OCI-LY1 (cell line): ENCODE data around the gene SGCD.

Source experiments
- EZH2 ChIP-seq: fragments of 200-600 bp; sonication (generic), shearing (Covaris generic); IDR thresholded peaks from 2 replicates; pipeline ENCODE4 v1.8.0; 2017; ENCODE audit warnings: borderline replicate concordance, mixed run types, mild to moderate bottlenecking, antibody characterized with exemption, low read length, moderate library complexity, mixed read lengths
- TF ChIP-seq, protein P1 (sequence below): fragments of 200-600 bp; sonication (generic), shearing (Covaris generic); IDR thresholded peaks from 2 replicates; pipeline ENCODE4 v1.5.1; 2017; ENCODE audit warnings: mild to moderate bottlenecking, antibody characterized with exemption, low read length, moderate library complexity, mixed read lengths

GRCh38 chr5:156363861-156364260, 36.9 kb downstream of the SGCD start:
- TF ChIP-seq, protein P1, sequence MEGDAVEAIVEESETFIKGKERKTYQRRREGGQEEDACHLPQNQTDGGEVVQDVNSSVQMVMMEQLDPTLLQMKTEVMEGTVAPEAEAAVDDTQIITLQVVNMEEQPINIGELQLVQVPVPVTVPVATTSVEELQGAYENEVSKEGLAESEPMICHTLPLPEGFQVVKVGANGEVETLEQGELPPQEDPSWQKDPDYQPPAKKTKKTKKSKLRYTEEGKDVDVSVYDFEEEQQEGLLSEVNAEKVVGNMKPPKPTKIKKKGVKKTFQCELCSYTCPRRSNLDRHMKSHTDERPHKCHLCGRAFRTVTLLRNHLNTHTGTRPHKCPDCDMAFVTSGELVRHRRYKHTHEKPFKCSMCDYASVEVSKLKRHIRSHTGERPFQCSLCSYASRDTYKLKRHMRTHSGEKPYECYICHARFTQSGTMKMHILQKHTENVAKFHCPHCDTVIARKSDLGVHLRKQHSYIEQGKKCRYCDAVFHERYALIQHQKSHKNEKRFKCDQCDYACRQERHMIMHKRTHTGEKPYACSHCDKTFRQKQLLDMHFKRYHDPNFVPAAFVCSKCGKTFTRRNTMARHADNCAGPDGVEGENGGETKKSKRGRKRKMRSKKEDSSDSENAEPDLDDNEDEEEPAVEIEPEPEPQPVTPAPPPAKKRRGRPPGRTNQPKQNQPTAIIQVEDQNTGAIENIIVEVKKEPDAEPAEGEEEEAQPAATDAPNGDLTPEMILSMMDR, result no peak
- TF ChIP-seq EZH2, result no peak
